Activated CD8-positive, alpha-beta memory T cell treated with anti-CD3 and anti-CD28 coated beads, Interleukin-2, amount 50 U/mL, for 48 hours (primary cell): Measurements from ENCODE around the gene SLMAP.
"Not testable (repeated sequence)": the region's sequence is repeated elsewhere in the genome, so short reads cannot be mapped to it uniquely, and the experiment has no call there.

ENCODE experiments used
- DNase-seq: peaks from one replicate; pipeline ENCODE4 v3.0.0-alpha.2; 2020

Gene SLMAP

DNA sequence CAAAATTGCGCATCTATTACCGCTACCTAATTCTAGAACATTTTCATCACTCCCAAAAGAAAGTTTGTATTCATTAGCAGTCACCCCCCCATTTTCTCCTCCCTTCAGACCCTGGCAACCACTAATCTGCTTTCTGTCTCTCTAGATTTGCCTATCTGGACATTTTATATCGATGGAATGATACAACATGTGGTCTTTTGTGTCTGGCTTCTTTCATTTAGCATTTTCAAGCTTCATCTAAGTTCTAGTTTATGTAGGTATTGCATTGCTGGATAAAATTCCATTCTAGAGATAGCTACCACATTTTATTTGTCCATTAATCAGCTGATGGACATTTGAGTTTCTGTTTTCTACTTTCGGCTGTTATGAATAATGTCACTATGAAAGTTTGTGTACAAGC lies 38.4 kb downstream of the SLMAP start:
- DNase-seq = no peak

DNA sequence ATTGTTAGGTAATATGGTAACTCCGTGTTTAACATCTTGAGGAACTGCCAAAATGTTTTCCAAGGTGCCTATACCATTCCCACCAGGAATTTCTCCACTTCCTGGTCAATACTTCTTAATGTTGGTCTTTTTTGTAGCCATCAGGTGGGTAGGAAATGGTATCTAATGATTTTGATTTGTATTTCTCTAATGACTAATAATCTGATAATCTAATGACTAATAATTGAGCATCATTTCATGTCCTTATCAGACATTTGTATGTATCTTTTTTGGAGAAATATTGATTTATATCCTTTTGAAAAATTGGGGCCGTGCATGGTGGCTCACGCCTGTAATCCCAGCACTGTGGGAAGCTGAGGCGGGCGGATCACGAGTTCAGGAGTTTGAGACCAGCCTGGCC lies 38.8 kb downstream of the SLMAP start:
- no peak for DNase-seq

DNA sequence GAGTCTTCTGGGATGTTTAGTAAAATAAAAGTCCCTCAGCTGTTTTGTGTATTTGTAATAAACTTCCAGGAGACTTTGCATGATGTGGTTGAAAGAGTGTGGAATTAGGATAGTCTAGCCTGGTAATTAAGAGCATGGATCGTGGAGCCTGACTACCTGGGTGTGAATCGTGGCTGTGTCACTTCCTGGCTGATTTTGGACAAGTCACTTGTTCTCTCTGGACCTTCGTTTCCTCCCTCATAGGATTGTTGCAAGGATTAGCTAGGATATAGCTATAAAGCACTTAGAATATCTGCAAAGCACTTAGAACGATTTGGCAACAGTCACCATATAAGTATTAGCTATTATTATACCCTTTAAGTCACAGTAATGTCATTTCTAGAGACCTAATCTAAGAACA lies 40.2 kb downstream of the SLMAP start:
- DNase-seq = no peak

DNA sequence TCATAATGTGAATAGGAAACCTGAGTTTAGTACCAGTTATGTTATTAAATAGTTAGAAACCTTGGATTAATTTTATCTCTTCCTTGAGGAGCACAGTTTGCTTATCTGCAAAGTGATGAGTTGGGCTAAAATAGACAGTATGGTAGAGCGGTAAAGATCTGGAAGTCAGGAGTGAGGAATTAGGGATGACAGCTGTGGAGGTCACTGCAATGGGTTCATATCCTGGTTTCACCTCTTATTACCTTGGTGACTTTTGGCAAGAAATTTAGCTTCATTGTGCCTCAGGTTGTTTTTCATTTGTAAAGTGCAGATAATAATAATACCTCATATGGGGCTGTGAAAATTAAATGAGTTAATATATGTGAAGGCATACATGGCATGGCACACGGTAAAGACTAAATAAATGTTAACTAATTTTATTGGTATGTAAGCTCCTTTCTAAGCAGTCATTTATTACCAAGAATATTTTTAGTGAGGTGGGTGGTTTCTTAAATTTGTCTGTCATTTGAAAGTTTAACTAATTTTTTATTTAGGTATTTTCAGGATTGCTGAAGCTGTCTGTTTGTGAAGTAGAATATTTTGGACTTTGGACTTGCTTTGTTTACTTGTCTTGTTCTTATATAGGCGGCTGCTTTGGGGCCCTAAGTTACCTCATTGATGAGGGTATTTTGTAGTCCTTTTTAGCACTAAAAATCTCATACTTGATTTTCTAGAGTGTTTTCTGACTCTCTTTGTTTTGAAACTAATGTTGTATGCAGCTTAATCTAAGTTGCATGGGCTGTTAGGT lies 41.8 kb downstream of the SLMAP start:
- DNase-seq = no peak

DNA sequence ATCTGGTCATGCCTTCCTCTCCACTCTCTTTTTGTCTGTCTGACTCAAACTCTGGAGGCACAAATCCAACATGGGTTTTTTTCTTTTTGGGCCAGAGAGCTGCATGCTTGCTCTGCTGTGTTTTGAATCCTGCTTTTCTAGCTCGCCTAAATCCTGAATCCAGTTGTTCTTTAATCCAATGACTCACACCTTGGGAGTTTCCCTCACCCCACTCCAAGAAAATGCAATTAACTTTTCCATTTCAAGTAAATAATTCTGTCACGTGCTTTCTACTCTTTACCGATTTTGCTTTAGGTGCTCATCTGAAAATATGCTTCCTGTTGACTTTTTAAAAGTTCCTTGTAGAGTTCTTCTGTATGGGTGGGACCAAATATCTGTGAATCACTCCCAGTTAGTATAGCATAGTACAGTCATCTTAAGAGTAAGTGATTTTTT lies 47.6 kb downstream of the SLMAP start:
- DNase-seq = no peak

DNA sequence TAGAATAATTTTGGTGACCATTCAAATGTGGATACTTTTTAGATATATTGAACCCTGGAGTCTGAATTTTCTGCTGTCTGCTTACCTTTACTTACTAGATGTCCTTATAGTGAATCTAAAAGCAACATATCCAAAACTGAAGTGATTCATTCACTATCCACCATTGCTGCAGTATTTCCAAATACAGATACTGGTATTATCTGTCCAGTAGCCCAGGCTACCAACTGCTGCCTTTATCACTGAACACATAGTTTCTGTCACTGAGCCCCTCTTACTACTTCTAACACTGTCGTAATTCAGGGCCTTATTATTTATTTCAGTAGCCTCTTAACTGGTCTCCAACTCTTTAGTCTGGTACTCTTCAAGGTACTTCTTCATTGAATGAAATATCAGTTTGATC lies 49.2 kb downstream of the SLMAP start:
- DNase-seq = no peak

DNA sequence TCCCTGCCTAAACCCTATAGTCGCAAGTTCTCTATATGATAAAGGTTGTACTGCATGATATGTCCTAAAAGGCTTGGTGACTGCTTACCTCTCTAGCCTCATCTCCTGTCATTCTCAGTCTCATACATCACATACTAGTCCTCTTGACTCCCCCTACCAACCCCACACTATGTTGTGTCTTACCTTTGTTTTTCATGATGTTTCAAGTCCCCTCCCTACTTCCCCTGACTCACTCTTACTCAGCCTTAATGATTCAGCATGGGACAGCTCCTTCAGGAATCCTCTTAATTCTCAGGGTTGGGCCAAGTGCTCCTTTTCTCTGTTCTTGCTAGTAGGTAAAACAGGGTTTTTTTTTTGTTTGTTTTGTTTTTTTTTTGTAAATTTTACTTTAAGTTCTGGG lies 49.6 kb downstream of the SLMAP start:
- DNase-seq = no peak

DNA sequence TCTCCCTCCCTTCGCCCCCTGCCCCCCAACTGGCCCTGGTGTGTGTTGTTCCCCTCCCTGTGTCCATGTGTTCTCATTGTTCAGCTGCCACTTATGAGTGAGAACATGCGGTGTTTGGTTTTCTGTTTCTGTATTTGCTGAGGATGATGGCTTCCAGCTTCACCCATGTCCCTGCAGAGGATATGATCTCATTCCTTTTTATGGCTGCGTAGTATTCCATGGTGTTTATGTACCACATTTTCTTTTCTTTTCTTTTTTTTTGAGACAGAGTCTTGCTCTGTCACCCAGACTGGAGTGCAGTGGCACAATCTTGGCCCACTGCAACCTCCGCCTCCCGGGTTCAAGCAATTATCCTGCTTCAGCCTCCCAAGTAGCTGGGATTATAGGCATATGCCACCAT lies 50.1 kb downstream of the SLMAP start:
- not testable (repeated sequence) for DNase-seq

DNA sequence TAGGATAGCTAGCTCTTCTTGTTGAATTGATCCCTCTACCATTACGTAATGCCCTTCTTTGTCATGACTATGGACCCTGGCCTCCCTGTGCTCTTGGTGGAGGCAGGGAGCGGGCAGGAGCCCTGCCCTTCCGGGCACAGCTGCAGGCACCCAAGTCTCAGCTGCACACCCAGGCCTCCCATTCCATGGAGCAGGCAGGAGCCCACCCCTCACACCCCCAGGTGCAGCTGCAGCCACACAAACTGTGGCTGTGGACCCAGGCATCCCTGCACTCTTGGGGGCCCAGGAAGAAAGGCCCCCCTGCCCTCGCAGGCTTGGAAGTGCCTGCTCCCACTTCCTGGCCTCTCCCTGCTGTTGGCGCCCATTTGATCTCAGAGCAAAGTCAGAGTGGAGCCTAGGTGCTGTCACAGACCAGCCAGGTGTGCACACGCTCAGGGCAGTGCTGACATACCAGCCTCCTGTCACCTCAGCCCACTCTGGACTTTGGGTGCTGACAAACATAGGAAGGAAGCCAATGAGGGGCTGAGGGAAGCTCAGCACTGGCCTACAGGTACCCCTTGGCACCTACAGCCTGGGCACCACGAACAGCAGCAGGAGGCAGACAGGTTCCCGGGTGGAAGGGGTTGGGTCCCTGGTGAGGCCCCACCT lies 53.0 kb downstream of the SLMAP start:
- no peak for DNase-seq

DNA sequence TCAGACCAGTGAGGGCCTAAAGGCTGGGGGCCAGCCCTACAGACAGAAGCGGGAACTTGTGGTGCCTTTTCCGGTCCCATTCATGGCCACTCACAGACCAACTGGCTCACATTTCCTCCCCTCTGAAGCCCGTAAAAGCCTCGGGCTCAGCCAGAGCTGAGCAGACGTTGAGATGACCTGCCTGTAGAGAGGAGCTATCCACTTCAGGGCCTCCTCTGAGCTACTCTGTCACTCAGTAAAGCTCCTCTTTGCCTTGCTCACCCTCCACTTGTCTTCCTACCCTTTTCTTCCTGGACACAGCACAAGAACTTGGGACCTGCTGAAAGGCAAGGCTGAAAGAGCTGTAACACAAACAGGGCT lies 53.5 kb downstream of the SLMAP start:
- no peak for DNase-seq

DNA sequence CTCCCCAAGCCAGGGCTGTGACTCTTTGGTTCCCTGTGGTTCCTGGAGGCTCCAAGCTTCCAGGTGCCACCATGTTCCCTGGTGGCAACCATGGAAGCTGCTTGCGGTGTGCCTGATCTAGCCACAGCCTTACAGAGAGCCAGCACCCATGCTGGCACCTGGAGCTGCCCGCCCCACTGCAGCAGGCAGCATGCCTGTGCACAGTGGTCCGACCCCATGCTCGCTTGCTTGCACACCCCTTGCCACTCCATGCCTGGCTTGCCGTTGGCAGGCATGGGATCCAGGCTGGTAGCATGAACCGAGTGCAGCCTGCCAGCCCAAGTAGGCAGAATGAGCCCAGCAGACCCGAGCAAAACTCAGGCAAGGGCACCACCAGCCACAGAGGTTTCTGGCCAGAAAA lies 53.9 kb downstream of the SLMAP start:
- no peak for DNase-seq

DNA sequence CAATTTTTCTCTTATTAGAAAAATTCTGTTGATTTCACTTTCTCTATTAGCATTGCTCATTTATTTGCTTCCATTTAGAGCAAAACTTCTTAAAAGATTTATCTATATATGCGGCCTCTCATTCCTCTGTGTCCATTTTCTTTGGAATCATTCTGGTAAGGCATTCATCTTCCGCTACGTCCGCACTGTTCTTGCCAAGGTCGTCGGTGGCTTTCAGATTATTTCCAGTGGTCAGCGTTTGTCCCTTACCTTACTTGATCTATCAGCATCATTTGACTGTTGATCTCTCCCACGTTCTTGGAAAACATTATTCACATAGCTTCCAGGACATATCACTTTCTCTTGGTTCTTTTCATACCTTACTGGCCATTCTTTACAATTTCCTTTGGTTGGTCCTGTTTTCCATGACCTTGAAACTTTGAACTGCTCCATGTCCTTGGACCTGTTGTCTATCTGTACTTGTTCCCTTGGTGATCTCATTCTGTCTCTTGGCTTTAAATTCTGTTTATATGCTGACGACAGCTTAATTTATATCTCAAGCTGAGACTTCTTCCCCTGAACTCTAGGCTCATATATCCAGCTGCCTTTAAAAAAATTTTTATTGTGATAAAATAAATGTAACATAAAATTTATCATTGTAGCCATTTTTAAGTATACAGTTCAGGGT lies 54.5 kb downstream of the SLMAP start:
- no peak for DNase-seq

DNA sequence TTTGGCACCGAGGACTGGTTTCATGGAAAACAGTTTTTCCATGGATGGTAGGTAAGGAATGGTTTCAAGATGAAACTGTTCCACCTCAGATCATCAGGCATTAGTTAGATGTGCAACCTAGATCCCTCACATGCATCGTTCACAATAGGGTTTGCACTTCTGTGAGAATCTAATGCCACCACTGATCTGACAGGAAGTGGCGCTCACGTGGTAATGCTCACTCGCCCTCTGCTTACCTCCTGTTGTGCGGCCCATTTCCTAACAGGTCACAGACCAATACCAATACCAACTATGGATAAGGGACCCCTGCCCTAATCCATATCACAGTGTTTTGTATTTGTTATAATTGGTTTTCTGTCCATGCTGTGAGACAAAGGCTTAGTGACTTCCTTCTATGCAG lies 58.9 kb downstream of the SLMAP start:
- no peak for DNase-seq

DNA sequence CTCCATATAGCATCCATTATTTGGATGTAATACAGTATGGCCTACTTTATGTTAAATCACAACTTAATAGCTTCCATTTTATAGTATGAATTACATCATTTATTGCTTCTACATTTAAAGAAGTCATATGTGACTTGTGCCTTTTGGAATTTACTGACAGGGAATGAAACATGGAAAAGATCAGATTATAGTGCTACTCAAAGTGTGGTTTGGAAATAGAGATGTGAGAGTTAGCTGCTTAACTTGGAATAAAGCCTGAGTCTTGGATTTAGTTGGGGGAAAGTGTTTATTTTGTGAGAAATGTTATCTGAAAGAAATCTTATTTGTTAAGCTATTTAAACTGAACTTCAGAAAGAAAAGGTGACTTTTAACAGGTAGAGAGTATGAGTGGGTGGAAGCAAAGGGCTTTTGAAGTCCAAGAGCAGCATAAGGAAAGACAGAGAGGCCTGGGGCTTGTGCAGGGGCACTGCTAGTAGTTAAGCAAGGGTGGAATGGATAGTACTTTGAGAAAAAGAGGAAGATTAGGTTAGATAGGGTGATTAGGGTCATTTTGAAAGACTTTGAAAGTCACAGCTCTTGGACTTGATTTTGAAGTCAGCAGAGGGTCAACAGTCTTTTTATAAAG lies 60.5 kb downstream of the SLMAP start:
- no peak for DNase-seq

DNA sequence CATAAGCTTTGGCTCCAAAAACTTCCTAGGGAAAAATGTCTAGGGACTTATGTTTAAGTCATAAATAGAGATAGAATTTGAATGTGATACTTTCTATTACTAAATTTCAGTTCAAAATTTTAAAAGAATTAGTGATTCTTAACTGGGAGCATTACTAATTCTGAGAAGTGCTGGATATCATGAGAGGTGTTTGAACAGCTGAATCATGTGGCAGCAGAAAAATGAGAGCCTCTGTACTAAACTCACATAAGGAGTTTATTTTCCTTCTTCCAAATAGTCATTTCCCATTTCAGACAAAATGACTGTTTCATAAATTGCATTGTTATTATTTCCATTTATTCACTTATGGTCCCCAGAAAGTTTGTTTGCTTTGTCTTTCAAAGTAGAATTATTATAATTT lies 62.7 kb downstream of the SLMAP start:
- DNase-seq = no peak

DNA sequence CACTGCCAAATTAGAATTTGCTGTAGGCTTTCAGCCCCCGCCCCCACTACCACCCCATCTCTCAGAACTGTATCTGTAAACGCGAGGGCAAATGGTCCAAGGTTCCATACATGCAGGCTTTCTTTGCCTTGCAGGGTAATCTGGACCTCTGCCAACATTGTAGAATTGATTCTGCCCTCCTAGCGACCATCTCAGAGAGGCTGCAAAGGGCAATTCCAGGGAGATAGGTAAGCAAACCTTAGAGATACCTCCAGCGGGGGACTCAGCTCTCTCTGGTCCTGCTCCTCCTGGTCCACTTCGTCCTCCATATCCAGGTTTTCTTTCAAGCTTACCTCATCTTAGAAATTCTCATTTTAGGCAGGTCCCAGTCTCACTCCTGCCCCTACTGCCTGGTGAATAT lies 64.4 kb downstream of the SLMAP start:
- DNase-seq = no peak

DNA sequence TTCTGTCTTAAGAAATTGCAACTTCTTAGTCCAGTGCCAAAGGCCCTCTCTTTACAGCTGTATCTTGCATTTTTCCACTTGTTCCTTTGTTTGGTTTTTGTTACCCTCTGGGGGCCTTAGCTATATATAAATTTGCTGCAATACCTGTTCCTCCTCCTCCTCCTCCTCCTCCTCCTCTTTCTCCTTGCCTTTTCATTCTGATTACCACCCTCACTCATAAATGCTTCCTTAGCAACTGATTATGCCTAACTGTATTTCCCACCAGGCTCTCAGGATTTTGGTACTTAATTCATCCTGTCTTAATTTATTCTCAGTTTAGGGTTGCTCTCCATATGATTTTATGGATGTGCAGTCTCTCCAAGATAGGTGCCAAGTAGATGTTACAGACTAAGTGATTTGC lies 65.7 kb downstream of the SLMAP start:
- DNase-seq = no peak

DNA sequence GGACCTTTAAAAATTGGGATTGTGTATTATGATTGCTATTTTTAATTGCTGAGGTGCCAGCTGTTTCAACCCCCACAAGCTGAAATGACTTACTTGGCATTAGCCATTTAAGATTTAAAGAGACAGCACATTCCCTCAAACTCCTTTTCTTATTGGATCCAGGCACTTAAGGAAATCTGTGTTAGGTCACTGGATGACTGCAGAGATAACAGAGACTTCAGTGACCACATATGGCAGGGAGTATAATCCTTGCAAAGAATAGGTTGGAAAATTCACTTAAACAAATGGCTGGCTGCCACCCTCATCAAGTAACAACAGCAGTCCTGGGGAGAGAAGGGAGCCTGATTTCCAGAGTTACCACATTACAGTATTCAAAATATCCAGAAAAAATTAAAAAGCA lies 66.6 kb downstream of the SLMAP start:
- no peak for DNase-seq

DNA sequence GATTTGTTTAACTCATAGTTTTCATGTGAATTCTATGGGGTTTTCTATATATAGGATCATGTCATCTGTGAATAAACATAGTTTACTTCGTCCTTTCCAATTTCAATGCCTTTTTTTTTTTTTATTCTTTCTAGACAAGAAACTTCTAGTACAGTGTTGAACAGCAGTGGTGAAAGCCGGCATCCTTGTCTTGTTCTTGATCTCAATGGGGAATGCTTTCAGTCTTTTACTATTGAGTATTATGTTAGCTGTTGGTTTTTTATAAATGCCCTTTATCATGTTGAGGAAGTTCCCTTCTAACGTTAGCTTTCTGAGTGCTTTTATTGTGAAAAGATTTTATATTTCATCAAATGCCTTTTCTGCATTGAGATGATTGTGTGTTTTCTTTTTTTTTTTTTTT lies 69.0 kb downstream of the SLMAP start:
- no peak for DNase-seq

DNA sequence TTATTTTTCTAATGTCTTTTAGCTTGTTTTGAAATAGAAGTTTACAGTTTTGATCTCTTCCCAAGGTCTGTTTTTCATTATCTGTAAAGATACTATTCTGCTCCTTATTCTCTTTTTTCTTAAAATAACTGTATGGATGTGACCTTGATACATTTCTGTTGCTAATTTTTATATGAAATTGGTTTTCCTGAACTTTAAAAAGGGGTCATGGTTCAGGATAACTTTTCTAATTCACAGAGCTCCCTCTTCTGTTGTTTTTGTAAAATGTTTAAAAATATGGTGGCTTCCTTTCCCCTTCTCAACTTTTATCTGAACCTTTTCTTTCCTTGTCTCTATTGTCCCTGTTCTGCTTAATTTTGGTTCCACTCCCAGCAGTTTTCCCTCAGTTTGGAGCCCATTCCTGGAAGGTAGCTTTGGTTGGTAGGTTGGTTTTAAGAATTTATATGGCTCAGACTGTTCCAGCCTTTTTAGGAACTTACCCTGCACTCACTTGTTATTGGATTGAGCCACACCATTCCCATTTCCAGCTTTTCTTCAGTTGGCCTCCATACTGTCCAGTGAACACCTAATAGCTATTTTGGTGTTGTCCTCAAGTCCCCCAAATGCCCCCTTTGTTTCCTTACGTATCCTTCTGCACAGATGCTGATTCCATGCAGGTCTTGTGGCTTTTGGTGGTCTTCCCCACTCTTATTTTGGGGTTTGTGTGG lies 70.3 kb downstream of the SLMAP start:
- no peak for DNase-seq

DNA sequence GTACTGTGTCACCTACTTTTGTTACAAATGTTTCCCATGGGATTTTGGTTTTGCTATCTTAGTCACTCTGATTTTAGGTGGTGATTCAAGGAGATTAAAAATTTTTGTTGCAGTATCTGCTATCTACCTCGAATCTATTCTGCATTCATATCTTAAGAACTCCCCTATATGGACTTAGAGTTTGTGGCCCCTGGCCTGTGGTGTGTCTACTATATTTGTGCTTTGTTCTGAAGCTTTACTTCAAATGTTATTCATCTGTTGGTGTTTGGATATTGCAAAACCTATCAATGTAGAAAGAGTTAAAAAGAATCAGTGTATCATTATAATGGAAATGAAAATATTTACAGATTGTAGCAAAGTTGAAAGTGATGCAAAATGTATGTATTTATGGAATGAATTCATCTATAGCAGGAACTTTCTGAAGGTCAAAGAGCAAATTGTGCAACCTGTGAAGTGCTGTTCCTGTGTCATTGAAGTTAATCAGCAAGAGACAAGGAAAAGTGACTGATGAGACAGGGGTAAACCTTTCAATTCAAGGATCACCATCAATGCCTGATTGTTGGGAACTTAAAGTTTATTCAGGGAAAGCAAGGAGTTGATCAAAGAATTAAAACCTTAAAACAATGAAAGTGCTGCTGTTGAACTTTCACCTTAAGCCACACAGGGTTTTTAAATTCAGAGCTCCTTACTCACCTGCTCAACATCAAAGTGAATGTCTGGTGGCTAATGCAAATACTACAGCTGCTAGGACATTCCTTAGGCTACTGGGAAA lies 71.0 kb downstream of the SLMAP start:
- DNase-seq = no peak

DNA sequence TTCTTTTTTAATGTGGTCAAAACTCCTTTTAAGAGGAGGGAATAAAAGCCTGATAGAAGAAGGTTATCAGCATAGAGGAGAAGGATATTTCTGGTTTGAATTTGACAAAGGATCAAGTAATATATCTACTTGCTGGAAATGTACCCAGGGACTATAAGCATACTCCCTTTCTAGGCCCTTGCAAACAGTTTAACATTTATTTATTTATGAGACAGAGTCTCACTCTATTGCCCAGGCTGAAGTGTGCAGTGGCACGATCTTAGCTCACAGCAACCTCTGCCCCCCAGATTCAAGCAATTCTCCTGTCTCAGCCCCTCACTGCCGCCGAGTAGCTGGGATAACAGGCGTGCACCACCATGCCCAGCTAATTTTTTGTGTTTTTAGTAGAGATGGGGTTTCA lies 71.6 kb downstream of the SLMAP start:
- DNase-seq = no peak
